Motor neuron (in vitro differentiated cells): ENCODE measurements around the gene SKIDA1. TPM values are rescaled to one million over a fixed set of nuclear protein-coding genes. Genes with fewer than 3 reads are reported as not detected.

ENCODE experiments used
- ATAC-seq, 8 experiments: fragments of 200-7000 bp; cut with Tn5 transposase; replicated peaks in 6 of 8; 2 replicates each; pipeline ENCODE4 v1.8.0; 2021; ENCODE audit warnings: mild to moderate bottlenecking in 8 of 8, moderate library complexity in 8 of 8
- H3K27ac ChIP-seq, 2 donors: fragments of 250-450 bp; sonication (Bioruptor Pico); 2 replicates each; pipeline ENCODE4 v1.9.0; 2021; ENCODE audit warnings: antibody characterized with exemption in 2 of 2, mild to moderate bottlenecking in 2 of 2, moderate library complexity in 1 of 2
- H3K4me1 ChIP-seq, 2 donors: fragments of 250-450 bp; sonication (Bioruptor Pico); replicated peaks in 1 of 2; 2 replicates each; pipeline ENCODE4 v1.6.1; 2021; ENCODE audit warnings: antibody characterized with exemption in 2 of 2, mild to moderate bottlenecking in 2 of 2, moderate library complexity in 1 of 2
- H3K4me3 ChIP-seq, 5 donors: fragments of 250-450 bp; sonication (Bioruptor Pico); 2 replicates each; pipeline ENCODE4 v1.9.0; 2021; ENCODE audit warnings: antibody characterized with exemption in 5 of 5, mild to moderate bottlenecking in 5 of 5, moderate library complexity in 4 of 5
- whole genome bisulfite sequencing, 10 experiments: fragments of 450-650 bp; shearing (Covaris generic); methylation state at CpG; one replicate each; pipeline ENCODE4 v1.0.0; 2022; 5-methylcytosine and 5-hydroxymethylcytosine counted together
- in situ Hi-C, 9 experiments: fragments of 400-800 bp; cut with MboI; loops; one replicate each; pipeline ENCODE4 v1.15.0; 2021; ENCODE audit warnings: low sequenced_read_pairs in 9 of 9, low pct_unique_long_range_greater_than_20kb in 2 of 9; ENCODE audit not compliant: unreplicated experiment in 9 of 9
- total RNA-seq, 8 experiments: library from RNA; unstranded; fragments of 300-600 nt; gene quantifications; 2 replicates each; pipeline versions ENCODE4 v1.2.3 to v1.2.4, GENCODE V29; 2022

Gene SKIDA1
- total RNA-seq, 8 experiments from 2014 or later = 0.10 to 43.8 (median 7.9) TPM

- in situ Hi-C loops = loop anchor here in 7 of 9 experiments (10.0 to 25.0 kb wide), 5 partner anchors 208 to 1492 kb away; no protein-coding TSS in a partner anchor
- 0 to 3% (median 0%) methylated on average over 3 to 23 of the region's 42 CpGs for WGBS, 10 experiments
- peak overlapping the region in 1 of 2 donors; percentile 94 for H3K27ac ChIP-seq
These were observed 30.3 kb downstream of the SKIDA1 start for GRCh38 chr10:21495002-21495751.

GRCh38 chr10:21494191-21495001, 31.1 kb downstream of the SKIDA1 start:
- peak in 6 of 8 experiments; percentile 1 to 26 (median 7) for ATAC-seq
- peaks cover 6 to 13% of the 10 kb centered on the region in 2 donors for H3K4me1 ChIP-seq
- H3K27ac ChIP-seq = peak overlapping the region in 1 of 2 donors; percentile 30
- H3K4me3 ChIP-seq = peak overlapping the region; percentile 66 to 80 (median 79)
- in situ Hi-C loops = loop anchor here in 7 of 9 experiments (10.0 to 25.0 kb wide), 5 partner anchors 207 to 1493 kb away; no protein-coding TSS in a partner anchor
- WGBS, 10 experiments = 0 to 67% (median 11%) methylated on average over 1 to 33 of the region's 66 CpGs; no CpG with 5 or more reads in 2 of the 10 experiments

More at GRCh38 chr10:21495002-21495751, 30.3 kb downstream of the SKIDA1 start:
- ATAC-seq = peak in 5 of 8 experiments; percentile 1 to 14 (median 6)
- Histone ChIP-seq H3K4me1 (peaks cover 6 to 17% of the 10 kb centered on the region in 2 donors), H3K4me3 (peak overlapping the region; percentile 66 to 80 (median 79))

- 80 to 90% (median 88%) methylated on average over 1 to 6 of the region's 9 CpGs; no CpG with 5 or more reads in 7 of the 10 experiments for WGBS, 10 experiments
- no peak for ATAC-seq
- in situ Hi-C loops = loop anchor here in 7 of 9 experiments (10.0 to 25.0 kb wide), 5 partner anchors 206 to 1494 kb away; no protein-coding TSS in a partner anchor
- Histone ChIP-seq H3K27ac (no peak overlapping the region), H3K4me3 (peak overlapping the region in 3 of 5 donors; percentile 72 to 80 (median 79)), H3K4me1 (peaks cover 10 to 12% of the 10 kb centered on the region in 2 donors)
These were observed 31.7 kb downstream of the SKIDA1 start for GRCh38 chr10:21493784-21494183.

GRCh38 chr10:21492421-21492820, 33.1 kb downstream of the SKIDA1 start:
- in situ Hi-C loops = loop anchor here in 7 of 9 experiments (10.0 to 25.0 kb wide), 5 partner anchors 205 to 1495 kb away; no protein-coding TSS in a partner anchor
- no peak overlapping the region for H3K27ac ChIP-seq
- no peak for ATAC-seq
- peaks cover 12 to 13% of the 10 kb centered on the region in 2 donors for H3K4me1 ChIP-seq
- 38 to 100% (median 89%) methylated on average over 1 to 3 of the region's 3 CpGs for WGBS, 10 experiments
- H3K4me3 ChIP-seq = no peak overlapping the region

GRCh38 chr10:21490711-21491105, 34.8 kb downstream of the SKIDA1 start:
- no peak for ATAC-seq
- WGBS, 10 experiments = 61 to 100% (median 100%) methylated on average over 1 to 2 of the region's 2 CpGs
- Histone ChIP-seq H3K27ac (no peak overlapping the region), H3K4me3 (no peak overlapping the region), H3K4me1 (peaks cover 12 to 13% of the 10 kb centered on the region in 2 donors)
- in situ Hi-C loops = loop anchor here in 7 of 9 experiments (10.0 to 25.0 kb wide), 5 partner anchors 203 to 1497 kb away; no protein-coding TSS in a partner anchor

- in situ Hi-C loops = loop anchor here in 7 of 9 experiments (10.0 to 25.0 kb wide), 5 partner anchors 203 to 1497 kb away; no protein-coding TSS in a partner anchor
- H3K27ac ChIP-seq = no peak overlapping the region
- no peak overlapping the region for H3K4me3 ChIP-seq
- 63 to 100% (median 92%) methylated on average over 1 to 4 of the region's 4 CpGs for WGBS, 10 experiments
- no peak for ATAC-seq
- peaks cover 12 to 13% of the 10 kb centered on the region in 2 donors for H3K4me1 ChIP-seq
These were observed 35.3 kb downstream of the SKIDA1 start for GRCh38 chr10:21490028-21490710.

GRCh38 chr10:21488957-21489446, 36.5 kb downstream of the SKIDA1 start:
- in situ Hi-C loops = loop anchor here in 6 of 9 experiments (25.0 kb wide), 4 partner anchors 202 to 1498 kb away; no protein-coding TSS in a partner anchor
- Histone ChIP-seq H3K4me3 (no peak overlapping the region), H3K4me1 (peaks cover 9 to 10% of the 10 kb centered on the region in 2 donors), H3K27ac (no peak overlapping the region)
- peak in 1 of 8 experiments; percentile 24 for ATAC-seq
- WGBS, 10 experiments = 41 to 100% (median 74%) methylated on average over 1 to 5 of the region's 5 CpGs; no CpG with 5 or more reads in 1 of the 10 experiments

- Histone ChIP-seq H3K4me3 (no peak overlapping the region), H3K4me1 (peaks cover 6 to 10% of the 10 kb centered on the region in 2 donors), H3K27ac (no peak overlapping the region)
- WGBS, 10 experiments = 29 to 67% (median 49%) methylated on average over 3 to 6 of the region's 6 CpGs
- peak in 5 of 8 experiments; percentile 38 to 61 (median 53) for ATAC-seq
- in situ Hi-C loops = loop anchor here in 6 of 9 experiments (25.0 kb wide), 4 partner anchors 201 to 1499 kb away; no protein-coding TSS in a partner anchor
These were observed 37.1 kb downstream of the SKIDA1 start for GRCh38 chr10:21488246-21488956.

GRCh38 chr10:21487416-21488180, 37.9 kb downstream of the SKIDA1 start:
- in situ Hi-C loops = loop anchor here in 6 of 9 experiments (25.0 kb wide), 4 partner anchors 200 to 1500 kb away; no protein-coding TSS in a partner anchor
- WGBS, 10 experiments = 92 to 100% (median 100%) methylated on average over 1 to 10 of the region's 10 CpGs; no CpG with 5 or more reads in 3 of the 10 experiments
- Histone ChIP-seq H3K4me1 (peaks cover 6 to 10% of the 10 kb centered on the region in 2 donors), H3K4me3 (no peak overlapping the region), H3K27ac (no peak overlapping the region)
- ATAC-seq = no peak

GRCh38 chr10:21482821-21483220, 42.7 kb downstream of the SKIDA1 start:
- WGBS, 10 experiments = 72 to 100% (median 100%) methylated on average over 1 to 2 of the region's 3 CpGs; no CpG with 5 or more reads in 3 of the 10 experiments
- Histone ChIP-seq H3K4me1 (no peaks in the 10 kb centered on the region), H3K4me3 (no peak overlapping the region), H3K27ac (no peak overlapping the region)
- no peak for ATAC-seq
- in situ Hi-C loops = loop anchor here in 6 of 9 experiments (25.0 kb wide), 4 partner anchors 196 to 1504 kb away; no protein-coding TSS in a partner anchor
